ENCODE results near the gene MTRR. TPM values are rescaled to one million over a fixed set of nuclear protein-coding genes. Genes with fewer than 3 reads are reported as not detected.
"Not testable (repeated sequence)": the region's sequence is repeated elsewhere in the genome, so short reads cannot be mapped to it uniquely, and the experiment has no call there.

The MTRR gene
- total RNA-seq, 1 donor from 2014 or later: 45.6 TPM

GRCh38 chr5:7884491-7885267, 15.7 kb downstream of the MTRR start:
- intact Hi-C loops (cut with DNase I): no loop called here
- ATAC-seq (no peak), DNase-seq (ENCODE audit: low spot score) (no peak)

- DNase-seq (ENCODE audit: low spot score) (no peak), ATAC-seq (peak; percentile 42)
- intact Hi-C loops (cut with DNase I): no loop called here
These were observed 18.0 kb downstream of the MTRR start for GRCh38 chr5:7886849-7887475.

- DNase-seq (ENCODE audit: low spot score) (no peak), ATAC-seq (no peak)
- intact Hi-C loops (cut with DNase I): no loop called here
These were observed 20.0 kb downstream of the MTRR start for GRCh38 chr5:7888901-7889300.

DNA sequence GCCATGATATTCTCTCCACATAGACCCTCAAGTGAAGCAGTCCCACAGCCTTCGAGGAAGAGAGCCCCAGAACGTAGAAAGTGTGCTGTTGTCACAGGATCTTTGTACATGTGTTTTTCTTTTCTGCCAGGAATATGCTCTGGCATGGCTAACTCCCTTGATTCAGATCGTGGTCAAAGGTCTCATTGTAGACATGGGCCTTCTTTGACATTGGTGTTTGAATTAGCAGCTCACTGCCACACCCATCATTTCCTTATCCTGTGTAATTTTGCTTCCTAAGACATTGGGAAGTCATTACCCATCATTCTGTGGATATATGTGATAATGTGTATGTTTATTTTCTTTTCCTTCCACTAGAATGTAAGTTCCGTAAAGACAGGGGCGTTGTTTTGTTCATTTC, 25.5 kb downstream of the MTRR start:
- intact Hi-C loops (cut with DNase I): no loop called here
- ATAC-seq: no peak
- DNase-seq (ENCODE audit: low spot score): no peak

GRCh38 chr5:7894860-7895259, 25.9 kb downstream of the MTRR start:
- DNase-seq (ENCODE audit: low spot score) (no peak), ATAC-seq (no peak)
- intact Hi-C loops (cut with DNase I): no loop called here

GRCh38 chr5:7897014-7897600, 28.2 kb downstream of the MTRR start:
- DNase-seq (ENCODE audit: low spot score) (no peak), ATAC-seq (no peak)
- intact Hi-C loops (cut with DNase I): no loop called here

- intact Hi-C loops (cut with DNase I): no loop called here
- DNase-seq (ENCODE audit: low spot score) (no peak), ATAC-seq (no peak)
These were observed 33.3 kb downstream of the MTRR start for GRCh38 chr5:7902201-7902600.

DNA sequence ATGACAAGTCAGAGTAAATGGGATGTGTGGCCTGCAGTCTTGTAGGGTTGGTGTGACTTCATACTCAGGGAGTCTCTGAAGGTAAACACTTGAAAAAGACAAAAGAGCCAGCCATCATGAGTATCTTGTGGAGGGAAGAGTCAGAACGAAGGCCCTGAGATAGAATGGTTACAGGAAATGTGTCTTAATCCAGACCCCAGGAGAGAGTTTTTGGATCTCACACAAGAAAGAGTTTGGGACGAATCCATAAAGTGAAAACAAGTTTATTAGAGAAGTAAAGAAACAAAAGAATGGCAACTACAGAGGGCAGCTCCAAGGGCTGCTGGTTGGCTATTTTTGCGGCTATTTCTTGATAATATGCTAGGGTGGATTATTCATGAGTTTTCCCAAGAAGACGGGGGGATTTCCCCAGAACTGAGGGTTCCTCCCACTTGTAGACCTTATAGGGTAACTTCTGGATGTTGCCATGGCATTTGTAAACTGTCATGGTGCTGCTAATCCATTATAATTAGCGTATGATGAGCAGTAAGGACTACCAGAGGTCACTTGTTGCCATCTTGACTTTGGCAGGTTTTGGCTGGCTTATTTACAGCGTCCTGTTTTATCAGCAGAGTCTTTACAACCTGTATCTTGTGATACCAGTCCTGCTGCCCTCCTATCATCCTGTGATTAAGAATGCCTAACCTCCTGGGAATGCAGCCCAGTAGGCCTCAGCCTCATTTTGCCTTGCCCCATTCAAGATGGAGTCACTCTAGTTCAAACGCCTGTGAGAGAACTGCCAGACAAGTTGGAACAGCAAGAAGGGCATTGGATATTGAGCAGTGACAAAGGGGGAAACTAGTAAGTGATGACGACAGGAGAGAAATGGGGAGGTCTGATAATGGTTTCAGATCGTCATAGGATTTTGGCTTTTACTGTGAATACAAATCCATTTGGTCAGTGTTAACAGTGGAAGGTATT, 34.0 kb downstream of the MTRR start:
- DNase-seq (ENCODE audit: low spot score) (no peak), ATAC-seq (no peak)
- intact Hi-C loops (cut with DNase I): no loop called here

DNA sequence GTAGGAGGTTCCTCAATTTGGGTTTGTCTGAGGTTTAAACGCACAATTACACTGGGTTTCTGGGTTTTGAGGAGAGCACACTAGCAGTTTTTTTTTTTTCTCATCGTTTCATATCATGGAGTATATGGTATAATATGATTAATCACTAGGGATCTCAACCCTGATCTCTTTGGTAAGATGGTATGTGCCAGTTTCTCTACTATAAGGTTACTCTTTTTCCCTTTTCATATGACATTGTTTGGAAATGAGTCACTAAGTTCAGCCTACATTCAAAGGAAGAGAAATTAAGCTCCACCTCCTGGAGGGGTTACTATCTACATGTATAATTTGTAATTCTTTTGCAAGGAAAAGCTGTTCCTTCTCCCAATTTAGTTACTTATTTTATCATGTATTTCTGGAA, 35.2 kb downstream of the MTRR start:
- ATAC-seq: no peak
- no peak for DNase-seq (ENCODE audit: low spot score)
- intact Hi-C loops (cut with DNase I): no loop called here

DNA sequence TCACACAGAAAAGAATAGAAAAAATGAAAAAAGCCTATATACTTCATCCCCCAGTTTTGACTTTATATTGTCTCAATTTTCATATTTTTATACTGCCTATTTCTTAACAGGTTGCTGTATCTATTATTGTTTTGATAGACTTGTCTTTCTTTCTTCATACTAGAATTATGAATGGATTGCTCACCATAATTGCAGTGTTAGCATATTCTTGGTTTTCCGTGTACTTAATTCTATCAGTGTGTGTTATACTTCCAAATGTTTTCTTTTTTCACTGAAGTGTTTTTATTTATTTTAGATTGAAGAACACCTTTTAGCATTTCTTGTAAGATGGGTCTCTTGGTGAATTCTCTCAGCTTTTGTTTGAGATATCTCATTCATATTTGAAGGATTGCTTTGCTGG, 38.7 kb downstream of the MTRR start:
- ATAC-seq: no peak
- intact Hi-C loops (cut with DNase I): no loop called here
- no peak for DNase-seq (ENCODE audit: low spot score)

GRCh38 chr5:7908317-7908716, 39.4 kb downstream of the MTRR start:
- intact Hi-C loops (cut with DNase I): no loop called here
- no peak for ATAC-seq
- DNase-seq (ENCODE audit: low spot score): no peak

- ATAC-seq (no peak), DNase-seq (ENCODE audit: low spot score) (no peak)
- intact Hi-C loops (cut with DNase I): no loop called here
These were observed 41.9 kb downstream of the MTRR start for GRCh38 chr5:7910738-7911428.

DNA sequence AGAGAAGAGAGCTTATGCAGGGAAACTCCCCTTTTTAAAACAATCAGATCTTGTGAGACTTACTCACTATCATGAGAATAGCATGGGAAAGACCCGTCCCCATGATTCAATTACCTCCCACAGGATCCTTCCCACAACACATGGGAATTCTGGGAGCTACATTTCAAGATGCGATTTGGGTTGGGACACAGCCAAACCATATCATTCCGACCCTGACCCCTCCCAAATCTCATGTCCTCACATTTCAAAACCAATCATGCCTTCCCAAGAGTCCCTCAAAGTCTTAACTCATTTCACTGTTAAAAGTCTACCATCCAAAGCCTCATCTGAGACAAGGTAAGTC, 42.5 kb downstream of the MTRR start:
- ATAC-seq; intact Hi-C loops (cut with DNase I); DNase-seq (ENCODE audit: low spot score): not testable (repeated sequence)

DNA sequence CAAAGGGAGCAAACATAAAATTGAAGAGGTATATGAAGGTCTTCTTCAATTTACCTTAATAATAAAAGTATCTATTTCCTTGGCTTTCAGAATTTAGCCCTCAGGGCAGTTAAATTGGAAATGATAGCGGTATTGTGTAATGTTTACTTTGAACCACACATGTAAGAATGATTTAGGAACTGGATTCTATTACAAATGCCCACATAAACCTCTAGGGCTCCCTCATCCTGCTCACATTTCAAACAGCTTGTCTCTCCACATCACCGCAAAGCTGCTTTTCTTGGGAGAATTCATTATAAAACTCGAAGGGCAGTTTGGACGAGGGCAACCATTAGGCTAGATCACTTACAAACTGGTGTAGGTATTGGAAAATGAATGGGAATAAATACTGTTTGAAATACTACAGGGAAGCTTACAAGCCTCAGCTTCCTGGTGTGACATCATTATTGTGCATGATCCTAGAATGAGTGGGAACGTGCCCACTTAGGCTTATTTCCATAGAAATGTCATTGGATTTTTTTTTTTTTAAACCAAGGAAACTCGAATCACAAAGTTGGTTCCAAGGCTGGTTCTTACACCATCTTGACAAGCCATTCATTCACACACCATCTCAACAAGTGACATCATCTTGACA, 47.3 kb downstream of the MTRR start:
- ATAC-seq: no peak
- intact Hi-C loops (cut with DNase I): no loop called here

GRCh38 chr5:7917130-7918123, 48.5 kb downstream of the MTRR start:
- no peak for DNase-seq (ENCODE audit: low spot score)
- no peak for ATAC-seq
- intact Hi-C loops (cut with DNase I): no loop called here

More for the DNA sequence above, 47.3 kb downstream of the MTRR start:
- no peak for DNase-seq (ENCODE audit: low spot score)

- ATAC-seq (no peak), DNase-seq (ENCODE audit: low spot score) (no peak)
- intact Hi-C loops (cut with DNase I): no loop called here
These were observed 57.2 kb downstream of the MTRR start for GRCh38 chr5:7925961-7926695.

- DNase-seq (ENCODE audit: low spot score) (no peak), ATAC-seq (no peak)
- intact Hi-C loops (cut with DNase I): no loop called here
These were observed 57.8 kb downstream of the MTRR start for GRCh38 chr5:7926720-7927119.

Data from sciatic nerve (tissue), 2 donors.